D341Med (cell line): ENCODE measurements around the gene UBALD1.
"Not testable (repeated sequence)": the region's sequence is repeated elsewhere in the genome, so short reads cannot be mapped to it uniquely, and the experiment has no call there.

Experiments used
- DNase-seq: peaks from one replicate; pipeline ENCODE4 v3.0.0; 2012; ENCODE audit warnings: low spot score

Gene UBALD1

DNA sequence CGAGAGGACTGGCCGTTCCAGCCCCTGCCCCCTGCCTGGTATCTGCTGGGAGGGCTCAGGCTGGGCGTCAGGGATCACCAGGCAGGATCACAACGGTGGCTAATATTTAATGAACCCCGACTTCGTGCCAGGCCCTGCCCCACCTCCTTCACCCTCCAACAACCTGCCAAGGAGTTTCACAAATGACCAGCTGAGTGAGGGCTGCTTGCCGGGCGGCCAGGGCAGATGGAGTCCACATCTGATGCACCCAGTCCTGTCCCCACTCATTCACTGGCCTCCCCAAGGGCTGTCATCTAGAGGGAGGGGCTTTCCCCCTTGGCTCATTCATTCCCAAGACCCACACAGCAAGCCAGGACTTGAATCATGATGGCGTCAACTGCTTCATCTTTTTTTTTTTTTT lies 17.5 kb downstream of the UBALD1 start:
- DNase-seq: no peak

DNA sequence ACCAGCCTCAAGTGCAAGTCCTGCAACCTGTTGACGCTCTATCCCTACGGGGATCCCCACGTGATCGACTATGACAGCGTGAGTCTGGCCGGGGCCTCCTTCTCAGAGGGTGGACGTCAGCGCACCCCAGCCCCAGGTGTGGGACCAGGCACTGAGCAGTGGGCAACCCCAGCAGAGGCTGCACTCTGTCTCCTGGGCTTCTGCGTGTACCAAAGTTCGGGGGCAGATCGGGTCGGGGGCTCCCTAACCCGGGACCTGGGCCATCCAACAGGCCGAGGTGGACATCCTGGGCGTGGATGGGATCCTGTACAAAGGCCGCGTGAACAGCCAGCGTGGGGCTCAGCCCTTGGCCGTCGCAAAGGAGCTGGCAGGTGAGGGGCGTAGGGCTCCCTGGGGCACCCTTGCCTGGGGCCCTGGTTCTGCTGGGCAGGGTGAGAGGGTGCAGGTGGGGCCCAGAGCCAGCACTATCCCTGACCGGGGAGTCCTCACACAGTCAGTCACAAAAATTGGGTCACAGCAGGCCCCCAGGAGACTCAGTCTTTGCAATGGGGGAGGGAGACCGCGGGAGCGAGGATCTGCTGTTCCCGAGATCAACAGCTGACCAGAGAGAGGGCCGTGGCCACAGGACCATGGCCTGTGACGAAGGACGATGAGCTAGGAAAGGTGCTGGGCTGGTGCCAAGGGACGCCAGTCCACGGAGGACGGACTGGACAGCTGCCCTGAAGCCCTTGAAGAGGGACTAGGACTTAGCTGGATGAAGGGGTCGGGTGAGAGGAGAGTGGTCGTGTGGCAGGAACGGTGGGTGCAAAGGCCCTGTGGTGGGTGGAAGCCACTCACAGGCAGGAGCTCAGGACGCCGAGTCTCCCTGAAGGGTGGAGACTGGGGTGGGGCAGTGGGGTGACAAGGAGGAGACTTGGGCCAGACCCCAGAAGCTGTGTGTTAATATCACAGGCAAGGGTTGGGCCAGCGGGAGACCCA lies 20.0 kb downstream of the UBALD1 start:
- DNase-seq: no peak

GRCh38 chr16:4593086-4593485 lies 21.6 kb downstream of the UBALD1 start:
- DNase-seq: no peak

DNA sequence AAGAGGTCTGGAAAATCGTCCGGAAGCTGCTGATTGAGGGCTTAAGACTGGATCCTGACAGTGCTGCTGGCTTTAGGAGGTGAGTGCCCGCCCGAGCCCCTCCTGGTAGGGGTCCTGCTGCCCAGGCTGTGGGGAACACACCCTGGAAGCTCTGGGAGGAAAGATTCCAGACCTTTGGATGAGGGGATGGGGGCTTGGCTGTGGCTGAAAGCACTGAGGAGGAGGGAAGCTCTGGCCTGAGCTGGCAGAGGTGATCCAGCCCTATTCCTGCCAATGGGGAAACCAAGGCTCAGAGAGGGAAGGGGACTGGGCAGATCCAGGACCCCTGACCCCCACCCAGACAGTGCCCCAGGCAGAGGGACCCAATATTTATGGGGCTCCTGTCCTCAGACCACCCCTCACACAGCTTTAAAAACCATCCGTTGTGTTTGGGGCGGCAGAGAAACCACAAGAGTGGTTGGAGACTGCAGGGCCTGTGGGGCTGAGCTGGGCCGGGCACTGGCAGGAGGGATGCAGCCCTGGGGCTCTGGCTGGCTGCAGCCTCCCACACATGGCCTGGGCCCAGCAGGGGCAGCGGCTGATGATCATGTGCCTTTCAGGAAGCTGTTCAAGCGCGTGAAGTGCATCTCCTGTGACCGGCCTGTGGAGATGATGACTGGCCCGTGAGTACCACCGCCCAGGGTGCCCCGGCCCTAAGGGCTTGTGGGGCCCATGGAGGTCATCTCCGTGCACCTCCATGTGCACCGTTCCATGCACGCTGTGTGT lies 22.8 kb downstream of the UBALD1 start:
- no peak for DNase-seq

DNA sequence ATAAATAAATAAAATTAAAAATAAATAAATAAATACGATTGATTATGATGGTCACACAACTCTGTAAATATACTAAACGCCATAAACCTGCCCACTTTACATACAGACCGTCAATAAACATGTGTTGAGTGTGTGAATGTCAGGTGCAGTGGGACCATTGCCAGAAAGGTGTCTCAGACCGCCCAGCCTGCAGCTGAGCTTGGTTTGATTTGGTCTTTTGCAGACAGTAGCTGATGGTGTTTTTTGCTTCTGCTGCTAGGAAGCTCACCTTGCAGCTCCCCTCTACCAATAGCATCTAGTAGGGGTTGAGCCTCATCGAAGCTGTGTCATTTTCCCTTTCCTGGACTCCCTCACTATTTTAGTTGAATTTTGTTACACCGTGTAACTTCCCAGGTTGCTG lies 23.5 kb downstream of the UBALD1 start:
- DNase-seq: no peak

DNA sequence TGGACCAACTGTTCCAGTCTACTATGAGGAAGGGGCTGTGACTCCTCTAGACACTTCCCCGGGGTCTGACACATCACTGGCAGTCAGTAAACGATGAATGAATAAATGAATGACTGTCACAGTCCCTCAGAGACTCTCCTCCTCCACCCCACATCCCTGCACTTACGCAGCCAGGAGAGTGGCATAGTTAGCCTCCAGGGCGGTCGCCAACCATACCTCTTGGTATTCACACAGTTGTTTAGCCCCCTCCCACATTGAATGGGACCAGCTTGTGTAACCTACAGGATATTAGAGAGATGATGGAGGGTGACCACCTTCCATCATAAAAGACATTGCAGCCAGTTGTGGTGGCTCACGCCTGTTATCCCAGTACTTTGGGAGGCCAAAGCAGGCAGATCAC lies 25.7 kb downstream of the UBALD1 start:
- DNase-seq: no peak

DNA sequence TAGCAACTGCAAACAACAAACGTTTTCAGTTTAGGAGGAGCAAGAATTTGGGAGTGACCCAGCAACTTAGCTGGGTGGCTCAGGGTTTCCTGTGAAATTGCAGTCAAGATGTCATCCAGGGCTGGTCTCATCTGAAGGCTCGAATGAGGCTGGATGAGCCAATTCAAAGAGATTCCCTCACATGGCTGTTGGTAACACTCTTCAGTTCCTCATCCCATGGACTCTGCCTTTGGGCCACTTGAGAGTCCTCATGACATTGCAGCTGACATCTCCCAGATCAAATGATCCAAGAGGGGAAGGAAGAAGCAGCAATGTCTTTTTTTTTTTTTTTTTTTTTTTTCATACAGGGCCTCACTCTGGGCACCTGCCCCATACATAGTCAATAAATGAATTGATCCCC lies 26.3 kb downstream of the UBALD1 start:
- DNase-seq: no peak

DNA sequence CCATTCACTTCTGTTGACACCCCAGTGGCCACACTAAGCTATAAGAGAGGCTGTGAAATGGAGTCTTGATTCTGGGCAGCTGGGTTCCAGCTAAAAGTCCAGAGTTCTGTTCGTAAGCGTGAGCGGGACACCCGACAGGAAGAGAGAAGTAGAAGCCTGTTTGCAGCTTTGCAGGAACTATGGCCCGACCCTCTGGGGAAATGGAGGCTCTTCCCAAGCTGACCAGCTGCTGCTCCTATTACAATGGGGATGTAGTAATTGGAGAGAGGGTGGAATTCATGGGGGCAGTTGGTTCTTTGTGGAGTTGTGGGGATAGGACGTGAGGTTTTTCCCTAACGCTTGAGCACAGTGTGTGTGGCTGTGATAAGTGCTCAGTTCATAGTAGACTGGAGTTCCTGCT lies 28.4 kb downstream of the UBALD1 start:
- DNase-seq: no peak

GRCh38 chr16:4583906-4584305 lies 30.8 kb downstream of the UBALD1 start:
- no peak for DNase-seq

- no peak for DNase-seq
Measured at GRCh38 chr16:4580250-4580649, 34.4 kb downstream of the UBALD1 start.

- no peak for DNase-seq
Measured at GRCh38 chr16:4578961-4579530, 35.6 kb downstream of the UBALD1 start.

DNA sequence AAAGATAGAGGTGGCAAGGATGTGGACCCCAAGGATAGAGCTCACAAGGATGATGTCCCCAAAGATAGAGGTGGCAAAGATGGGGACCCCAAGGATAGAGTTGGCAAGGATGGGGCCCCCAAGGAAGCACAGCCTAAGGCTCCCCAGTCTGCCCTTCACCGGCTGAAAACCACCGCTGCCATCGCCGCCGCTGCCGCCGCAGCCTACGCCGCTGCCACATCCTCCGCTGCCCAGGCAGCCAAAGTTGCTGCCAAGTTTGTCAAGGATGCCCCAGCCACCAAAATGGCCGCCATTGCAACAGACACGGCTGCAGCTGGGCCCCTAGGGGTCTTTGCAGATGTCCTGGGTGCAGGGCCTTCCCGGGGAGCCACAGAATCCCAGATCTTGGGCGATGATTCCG lies 38.7 kb downstream of the UBALD1 start:
- no peak for DNase-seq

DNA sequence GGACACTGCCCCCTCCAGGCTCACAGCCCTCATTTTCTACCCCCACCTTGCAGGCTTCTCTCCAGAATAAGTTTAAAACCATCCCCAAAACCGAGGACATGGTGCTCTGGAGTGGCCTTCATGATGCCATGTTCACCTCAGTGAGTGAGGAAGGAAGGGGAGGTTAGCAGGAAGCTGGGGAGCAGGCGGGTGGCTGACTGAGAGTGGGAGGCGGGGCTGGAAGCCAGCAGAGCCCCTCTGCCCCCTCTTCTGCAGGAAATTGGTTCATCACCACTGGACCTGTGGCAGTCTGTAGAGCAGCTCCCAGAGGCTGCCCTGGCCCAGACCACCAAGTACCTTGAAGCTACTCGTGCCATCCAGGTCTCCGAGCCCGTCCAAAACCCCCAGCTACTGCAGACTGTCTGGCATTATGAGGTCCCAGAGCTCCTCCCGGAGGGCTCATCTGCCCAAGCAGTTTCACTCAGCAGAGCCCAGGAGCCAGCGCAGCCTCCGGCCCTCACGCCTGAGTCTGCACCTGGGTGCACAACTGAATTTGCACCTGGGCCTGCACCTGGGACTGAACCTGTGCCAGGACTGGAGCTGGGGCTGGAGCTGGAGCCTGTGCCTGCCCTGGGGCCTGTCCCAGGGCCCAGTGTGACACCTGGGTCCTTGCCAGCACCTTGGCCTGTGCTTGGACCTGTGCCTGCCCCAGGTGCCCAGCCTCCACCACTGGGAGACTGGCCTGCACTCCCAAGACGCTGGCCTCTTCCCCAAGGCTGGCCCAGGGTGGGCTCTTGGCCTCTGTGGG lies 39.6 kb downstream of the UBALD1 start:
- DNase-seq: no peak

- DNase-seq: not testable (repeated sequence)
Measured at GRCh38 chr16:4573926-4574325, 40.8 kb downstream of the UBALD1 start.

DNA sequence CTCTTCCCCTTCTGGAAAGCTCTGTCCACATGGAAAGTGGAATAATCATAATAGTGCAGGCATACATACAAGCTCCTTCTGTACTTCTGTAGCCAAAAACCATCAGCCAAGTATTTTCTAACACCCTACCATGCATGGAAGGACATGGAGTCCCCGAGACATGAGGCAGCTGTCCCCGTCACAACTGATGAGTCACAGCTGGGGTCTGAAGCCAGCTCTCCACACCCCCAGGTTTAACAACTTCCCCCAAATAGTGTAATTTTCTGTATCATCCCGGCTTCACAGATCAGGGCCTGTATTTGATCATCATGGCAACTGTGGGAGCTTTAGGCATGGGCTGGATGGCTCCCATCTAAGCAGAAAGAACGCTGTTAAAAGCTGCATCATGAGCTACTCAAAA lies 42.0 kb downstream of the UBALD1 start:
- no peak for DNase-seq

DNA sequence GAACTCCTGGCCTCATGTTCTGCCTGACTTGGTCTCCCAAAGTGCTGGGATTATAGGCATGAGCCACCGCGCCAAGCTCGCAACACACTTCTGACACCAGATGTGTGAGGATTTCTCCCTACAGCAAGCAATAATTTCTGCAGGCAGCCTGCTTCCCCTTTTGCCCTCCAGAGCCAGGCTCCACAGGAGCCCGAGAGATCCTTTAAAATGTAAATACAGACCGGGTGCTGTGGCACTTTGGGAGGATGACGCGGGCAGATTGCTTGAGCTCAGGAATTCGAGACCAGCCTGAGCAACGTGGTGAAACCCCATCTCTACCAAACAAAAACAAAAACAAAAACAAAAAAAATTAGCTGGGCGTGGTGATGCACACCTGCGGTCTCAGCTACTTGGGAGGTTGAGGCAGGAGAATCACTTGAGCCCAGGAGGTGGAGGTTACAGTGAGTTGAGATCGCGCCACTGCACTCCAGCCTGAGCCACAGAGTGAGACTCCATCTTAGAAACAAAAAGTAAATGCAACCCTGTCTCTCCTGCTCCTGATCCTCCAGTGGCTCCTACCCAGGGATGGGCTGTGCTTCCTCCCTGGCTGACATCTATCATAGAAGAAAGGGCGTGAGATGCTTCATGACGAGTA lies 43.9 kb downstream of the UBALD1 start:
- no peak for DNase-seq

DNA sequence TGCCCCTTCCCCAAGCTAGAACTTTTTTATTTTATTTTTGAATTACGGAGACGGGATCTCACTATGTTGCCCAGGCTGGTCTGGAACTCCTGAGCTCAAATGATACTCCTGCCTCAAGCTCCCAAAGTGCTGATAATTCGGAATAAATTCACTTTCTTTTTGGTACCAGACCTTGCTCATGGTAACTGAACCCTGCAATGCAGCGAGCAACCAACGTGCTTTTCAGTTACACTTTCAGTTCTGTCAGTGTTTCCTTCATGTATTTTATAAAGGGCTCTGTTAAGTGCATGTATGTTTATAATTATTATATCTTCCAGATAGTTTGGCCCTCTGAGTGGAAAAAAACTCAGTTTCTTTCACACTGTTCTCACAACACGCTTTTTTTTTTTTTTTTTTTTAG lies 44.6 kb downstream of the UBALD1 start:
- DNase-seq: no peak

DNA sequence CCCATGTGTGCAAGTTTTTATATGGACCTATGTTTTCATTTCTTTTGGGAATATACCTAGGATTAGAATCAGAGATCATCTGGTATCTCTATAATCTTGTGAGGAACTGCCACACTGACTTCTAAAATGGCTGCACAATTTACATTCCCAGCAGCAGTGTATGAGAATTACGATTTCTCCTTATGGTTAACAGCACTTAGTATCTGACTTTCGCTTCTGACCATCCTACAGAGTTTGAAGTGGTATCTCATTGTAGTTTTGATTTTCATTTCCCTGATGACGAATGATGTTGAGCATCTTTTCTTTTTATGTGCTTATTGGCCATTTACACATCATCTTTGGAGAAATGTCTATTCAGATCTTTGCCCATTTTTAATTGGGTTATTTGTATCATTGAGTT lies 48.5 kb downstream of the UBALD1 start:
- DNase-seq: no peak

DNA sequence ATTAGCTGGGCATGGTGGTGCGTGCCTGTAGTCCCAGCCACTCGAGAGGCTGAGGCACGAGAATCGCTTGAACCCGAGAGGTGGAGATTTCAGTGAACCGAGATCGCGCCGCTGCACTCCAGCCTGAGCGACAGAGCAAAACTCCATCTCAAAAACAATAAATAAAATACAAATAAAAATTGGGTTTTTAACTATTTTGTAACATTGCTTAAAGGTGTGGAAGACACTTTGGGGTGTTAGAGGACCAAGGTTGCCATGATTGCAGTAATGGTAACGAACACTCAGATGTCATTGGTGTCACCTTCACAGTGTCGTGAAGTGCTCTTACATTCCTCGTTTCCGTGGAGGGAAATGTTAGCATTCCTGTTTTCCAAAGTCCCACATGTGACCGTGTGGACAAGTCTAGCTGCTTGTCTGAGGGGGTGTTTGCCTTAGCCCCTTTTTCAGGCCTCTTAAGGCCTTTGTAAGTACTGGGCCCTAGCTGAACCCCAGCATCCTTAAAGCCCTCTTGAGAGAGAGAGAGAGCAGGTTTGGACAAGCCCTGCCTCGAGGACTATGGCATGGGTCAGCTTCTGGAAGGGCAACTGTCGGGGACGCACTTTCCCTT lies 49.9 kb downstream of the UBALD1 start:
- no peak for DNase-seq

DNA sequence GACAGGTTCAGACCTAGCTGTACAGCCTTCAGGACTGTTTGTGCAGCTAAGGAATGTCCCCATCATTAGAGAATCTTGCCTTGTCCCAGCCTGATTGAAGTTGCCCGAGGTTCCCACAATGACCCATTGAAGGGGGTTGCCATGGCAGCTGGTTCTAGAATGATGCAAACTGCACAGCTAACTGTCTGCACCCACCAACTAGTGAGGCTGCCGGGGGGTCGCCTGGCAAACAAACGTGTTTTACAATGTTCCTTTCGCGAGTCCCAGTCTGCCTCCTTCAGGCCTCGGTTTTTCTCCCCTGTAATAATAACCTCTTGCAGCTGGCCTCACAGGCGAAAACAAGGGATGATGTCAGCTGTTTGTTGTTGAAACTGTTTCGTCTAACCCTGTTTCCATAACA lies 53.1 kb downstream of the UBALD1 start:
- DNase-seq: no peak
